Left hindlimb (tissue), 1 donor: ENCODE measurements around the gene FCHSD2.
"Not testable (repeated sequence)": the region's sequence is repeated elsewhere in the genome, so short reads cannot be mapped to it uniquely, and the experiment has no call there.

Experiments used
- DNase-seq: peaks from one replicate; pipeline ENCODE4 v3.0.0-alpha.2; 2018

Gene FCHSD2

DNA sequence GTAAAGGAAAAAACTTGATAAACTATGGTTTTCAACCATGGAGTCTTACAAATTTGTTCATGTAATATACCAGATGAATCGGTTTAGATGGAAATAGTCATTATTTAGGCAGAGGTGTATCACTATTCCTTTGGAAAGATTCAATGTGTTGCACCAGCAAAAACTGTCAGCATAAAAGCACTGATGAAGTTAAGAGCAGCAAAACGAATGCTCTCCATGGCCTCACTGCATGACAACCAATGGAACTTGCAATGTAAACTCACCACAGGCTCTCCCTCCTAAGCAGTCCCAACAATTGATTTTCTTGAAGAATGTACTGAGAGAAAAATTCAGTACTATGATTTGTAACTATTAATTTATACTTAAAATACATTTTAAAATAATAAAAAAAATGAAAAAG is 139.9 kb downstream of the FCHSD2 start:
- DNase-seq: no peak

DNA sequence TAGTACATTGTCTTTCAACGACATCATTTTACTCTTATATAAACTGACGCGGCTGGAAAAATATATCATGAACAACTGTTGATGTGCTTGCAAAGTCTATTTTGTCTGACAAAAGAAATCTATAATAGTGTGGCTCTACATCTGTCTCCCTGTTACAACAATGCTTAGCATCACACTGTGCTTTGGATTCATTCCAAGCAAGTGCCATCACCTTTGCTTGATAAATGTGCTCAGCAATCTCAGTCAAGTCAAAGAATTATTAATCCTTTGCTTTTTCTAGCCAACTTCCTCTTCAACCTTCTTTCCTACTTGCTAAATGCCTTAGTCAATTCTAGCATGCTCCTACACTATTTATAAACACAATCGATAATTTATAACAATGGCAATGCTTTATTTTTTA is 140.5 kb downstream of the FCHSD2 start:
- DNase-seq: no peak

DNA sequence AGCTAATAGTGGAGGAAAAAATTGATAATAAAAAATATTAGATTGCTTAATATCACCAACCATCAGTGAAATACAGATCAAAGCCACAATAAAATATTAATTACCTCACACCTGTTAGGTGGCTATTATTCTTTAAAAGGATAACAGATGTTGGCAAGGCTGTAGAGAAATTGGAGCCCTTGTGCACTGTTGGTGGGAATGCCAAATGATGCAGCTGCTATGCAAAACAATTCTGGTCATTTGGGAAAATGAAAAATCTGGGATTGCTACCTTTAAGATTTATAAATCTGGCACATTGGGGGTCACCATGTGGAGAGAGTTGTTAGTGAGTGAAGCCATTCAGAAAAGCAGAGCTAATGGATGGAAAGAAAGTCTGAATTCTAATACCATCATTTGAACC is 143.4 kb downstream of the FCHSD2 start:
- DNase-seq: no peak

GRCh38 chr11:72996959-72997358 is 145.2 kb downstream of the FCHSD2 start:
- no peak for DNase-seq

DNA sequence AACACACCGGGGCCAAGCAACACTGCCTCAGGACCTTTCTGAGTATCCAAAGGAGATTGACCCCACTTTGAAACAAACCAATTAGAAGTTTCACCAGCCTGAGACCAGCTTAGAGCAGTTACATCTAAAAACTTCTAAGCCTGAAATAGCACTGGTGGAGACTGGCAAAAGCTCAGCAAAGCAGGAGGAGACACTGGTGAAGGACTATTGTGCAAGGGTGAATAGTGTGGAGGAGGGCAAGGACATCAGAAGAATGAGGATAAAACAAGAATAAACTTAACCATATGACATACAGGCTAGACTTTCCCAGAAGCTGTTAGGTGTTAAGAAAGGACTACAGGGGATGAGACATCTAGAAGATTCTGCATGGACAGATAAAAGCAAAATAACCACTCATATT is 152.4 kb downstream of the FCHSD2 start:
- DNase-seq: no peak

DNA sequence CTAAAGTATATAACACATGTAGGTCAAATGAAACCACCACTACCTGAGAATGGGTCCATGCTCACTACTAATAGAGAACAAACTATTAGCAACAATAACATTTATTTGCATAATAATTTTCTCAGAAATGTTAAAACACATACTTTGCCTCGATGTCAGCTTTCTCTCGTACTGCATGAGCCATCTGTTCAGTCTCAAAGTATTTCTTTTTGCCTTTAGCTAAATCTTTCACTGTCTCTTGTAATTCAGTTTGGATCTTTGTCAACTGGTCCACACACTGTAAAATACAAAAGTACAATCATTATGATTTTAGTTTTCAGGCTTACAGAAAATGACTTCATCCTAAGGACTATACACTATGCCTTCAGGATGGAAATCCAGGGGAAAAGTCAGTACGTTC is 153.3 kb downstream of the FCHSD2 start:
- no peak for DNase-seq

GRCh38 chr11:72985645-72986044 is 156.5 kb downstream of the FCHSD2 start:
- no peak for DNase-seq

GRCh38 chr11:72984453-72985077 is 157.6 kb downstream of the FCHSD2 start:
- DNase-seq: no peak

DNA sequence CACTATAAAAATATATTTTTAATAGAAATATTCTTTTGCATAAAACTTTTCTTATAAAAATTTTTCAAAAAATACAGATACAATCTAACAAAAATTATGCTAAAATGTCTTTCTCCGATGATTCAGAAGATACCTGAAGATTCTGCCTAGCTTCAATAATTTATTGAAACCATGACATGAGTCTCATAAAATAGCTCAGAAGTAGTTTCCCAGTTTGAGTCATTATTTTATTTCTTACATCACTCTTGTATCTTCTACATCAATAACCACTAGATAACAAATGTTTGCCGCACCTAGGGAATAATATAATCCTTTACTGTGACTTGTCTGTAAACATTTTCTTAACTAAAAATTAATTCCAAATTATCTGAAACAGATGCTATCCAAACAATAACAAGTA is 158.6 kb downstream of the FCHSD2 start:
- no peak for DNase-seq

DNA sequence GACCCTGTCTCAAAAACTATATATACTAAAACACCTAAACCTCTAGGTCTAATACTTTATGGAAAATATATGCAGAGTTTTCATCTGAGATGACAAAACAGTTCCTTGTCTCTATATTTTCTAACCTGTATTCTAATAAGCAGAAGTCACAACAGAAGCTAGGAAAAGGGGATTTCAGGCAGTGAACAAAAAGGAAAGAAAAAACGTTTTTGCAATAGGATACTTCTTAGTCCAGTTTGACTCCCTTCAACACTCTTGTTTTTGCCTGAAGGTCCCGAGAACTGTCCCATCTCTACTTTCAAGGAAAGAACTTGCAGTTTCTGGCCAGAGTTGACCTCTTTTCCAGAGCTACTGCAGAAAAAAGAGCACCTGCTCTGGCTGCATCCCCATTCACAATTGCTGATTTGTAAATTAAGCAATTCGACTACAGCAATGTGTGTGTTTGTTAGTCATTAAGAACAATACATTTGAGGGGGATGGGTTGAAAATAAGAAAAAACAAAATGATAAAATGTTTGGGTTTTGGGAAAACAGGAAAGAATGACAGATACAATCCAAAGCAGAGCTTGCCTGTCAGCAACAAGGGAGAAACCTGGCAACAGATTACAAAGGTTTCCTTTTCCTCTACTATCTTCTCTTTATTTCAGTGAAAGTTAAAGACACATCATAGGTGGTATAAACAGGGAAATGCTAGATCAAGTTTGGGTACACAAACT is 160.0 kb downstream of the FCHSD2 start:
- DNase-seq: no peak

DNA sequence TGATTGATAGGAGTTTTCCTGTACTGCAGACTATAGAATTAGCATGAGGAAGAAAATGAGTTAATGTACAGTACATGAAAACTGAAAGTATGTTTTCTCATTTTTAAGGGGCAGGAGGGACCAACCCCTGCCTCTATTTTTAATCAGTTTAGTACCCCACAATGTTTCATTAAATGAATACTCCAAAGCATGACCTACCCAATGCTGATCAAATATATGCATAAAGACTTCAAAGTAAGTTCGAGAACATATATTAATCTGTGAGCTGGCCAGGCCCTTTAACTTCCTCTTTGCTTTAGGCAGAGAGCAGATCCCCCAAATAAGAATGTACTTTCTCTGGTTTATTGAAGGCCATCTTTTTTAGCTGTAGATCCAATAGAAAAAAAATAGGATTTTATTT is 161.0 kb downstream of the FCHSD2 start:
- no peak for DNase-seq

DNA sequence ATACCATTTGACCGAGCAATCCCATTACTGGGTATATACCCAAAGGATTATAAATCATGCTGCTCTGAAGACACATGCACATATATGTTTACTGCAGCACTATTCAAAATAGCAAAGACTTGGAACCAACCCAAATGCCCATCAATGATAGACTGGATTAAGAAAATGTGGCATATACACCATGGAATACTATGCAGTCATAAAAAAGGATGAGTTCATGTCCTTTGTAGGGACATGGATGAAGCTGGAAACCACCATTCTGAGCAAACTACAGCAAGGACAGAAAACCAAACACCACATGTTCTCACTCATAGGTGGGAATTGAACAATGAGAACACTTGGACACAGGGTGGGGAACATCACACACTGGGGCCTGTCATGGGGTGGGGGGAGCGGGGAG is 164.3 kb downstream of the FCHSD2 start:
- DNase-seq: not testable (repeated sequence)

GRCh38 chr11:72976522-72976892 is 165.6 kb downstream of the FCHSD2 start:
- not testable (repeated sequence) for DNase-seq

GRCh38 chr11:72975778-72976521 is 166.2 kb downstream of the FCHSD2 start:
- no peak for DNase-seq

DNA sequence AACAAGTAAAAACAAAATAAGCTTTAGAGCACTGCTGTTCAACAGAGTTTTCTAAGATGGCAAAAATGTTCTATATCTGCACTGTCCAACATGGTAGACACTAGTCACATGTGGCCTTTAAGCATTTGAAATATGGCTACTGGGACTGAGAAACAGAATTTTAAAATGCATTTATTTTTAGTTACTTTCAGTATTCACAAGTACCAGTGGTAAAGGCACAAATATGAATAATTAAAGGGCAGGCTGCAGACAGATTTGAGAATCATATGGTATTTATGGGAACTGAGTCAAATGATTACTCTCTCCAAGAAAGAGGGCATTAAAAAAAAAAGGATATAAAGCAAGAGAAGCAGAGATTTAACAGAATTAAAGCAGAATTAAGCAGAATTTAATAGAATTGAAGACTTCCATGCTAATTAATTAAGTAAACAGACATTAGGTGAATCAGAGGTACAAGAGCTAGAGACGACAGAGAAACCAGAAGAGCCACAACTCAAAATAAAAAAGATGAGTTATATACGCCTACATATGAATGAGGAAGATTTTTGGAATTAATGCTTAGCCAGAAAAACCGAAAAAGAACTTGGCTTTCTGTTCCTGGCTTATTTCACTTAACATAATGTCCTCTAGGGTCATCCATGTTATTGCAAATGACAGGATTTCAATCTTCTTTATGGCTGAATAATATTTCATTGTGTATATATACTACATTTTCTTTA is 167.5 kb downstream of the FCHSD2 start:
- DNase-seq: no peak

- DNase-seq: no peak
Measured at GRCh38 chr11:72972496-72973128, 169.5 kb downstream of the FCHSD2 start.

DNA sequence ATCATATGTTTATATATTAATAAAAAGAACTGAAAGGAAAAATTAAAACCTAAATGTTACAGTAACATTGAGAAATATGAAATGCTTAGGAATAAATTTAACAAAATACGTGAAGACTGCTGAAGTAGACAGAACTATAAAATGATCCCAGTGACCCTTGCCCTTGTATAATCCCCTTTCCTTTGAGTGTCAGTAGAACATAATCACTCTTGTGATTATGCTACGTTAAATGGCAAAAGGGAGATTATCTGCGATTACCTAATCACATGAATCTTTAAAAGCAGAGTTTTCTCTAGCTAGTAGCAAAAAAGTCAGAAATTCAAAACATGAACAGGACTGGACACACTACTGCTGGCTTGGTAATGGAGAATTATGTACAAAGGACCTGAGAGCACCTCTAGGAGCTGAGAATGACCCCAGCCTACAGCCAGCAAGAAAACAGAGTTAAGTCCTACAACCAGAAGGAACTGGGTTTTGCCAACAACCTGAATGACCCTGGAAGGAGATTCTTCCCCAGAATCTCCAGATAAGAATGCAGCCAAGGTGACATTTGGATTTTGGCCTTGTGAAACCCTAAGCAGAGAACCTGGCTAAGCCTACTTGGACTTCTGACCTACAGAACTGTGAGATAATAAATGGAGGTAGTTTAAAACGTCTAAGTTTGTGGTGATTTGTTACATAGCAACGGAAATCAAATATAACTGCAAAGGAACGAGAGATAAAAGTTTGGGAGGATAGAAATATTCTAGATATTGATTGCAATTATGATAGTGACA is 170.7 kb downstream of the FCHSD2 start:
- DNase-seq: no peak

DNA sequence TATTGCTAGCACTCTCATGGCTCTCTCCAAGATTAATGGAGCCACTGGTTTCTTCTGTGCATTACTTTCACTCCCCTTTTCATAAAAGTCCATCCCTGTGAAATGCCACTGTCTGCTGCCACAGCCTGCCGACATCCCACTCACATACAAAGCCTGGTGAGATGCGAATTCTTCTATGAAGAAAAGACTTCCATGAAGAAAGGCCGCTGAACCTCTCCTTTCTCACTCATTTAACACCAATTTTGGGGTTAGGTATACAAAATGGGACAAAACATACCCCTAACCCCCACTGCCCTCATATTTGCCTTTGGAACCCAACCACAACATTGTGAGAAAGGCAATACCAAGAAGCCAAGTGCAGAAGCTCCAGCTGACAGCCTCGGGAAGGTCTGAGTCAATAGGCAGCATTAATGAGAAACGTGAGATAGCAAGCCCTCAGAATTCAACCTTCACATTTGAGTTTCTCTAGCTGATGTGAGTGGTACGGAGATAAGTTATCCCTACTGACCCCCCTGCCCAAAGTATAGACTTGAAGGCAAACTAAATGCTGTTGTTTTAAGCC is 171.5 kb downstream of the FCHSD2 start:
- no peak for DNase-seq

- DNase-seq: no peak
Measured at GRCh38 chr11:72969894-72970335, 172.2 kb downstream of the FCHSD2 start.

GRCh38 chr11:72968390-72968789 is 173.7 kb downstream of the FCHSD2 start:
- DNase-seq: no peak

DNA sequence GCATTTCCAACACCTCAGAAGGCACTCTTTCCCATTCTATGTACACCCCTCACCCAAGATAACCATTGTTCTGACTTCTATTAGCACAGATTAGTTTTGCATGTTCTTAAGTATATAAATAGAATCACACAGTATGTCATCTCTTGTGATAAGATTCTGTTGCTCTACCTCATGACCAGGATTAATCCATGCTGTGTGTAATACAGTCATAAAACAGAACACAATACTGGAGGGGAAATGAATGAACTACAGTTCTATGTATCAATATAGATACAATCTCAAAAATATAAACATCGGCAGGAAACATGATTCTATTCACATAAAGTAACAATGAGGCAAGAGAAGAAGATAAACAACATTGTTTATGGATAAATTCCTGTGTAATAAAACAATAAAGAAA is 176.4 kb downstream of the FCHSD2 start:
- DNase-seq: no peak

- no peak for DNase-seq
Measured at GRCh38 chr11:72962717-72963116, 179.4 kb downstream of the FCHSD2 start.
